Endothelial cell of umbilical vein (primary cell): ENCODE data around the gene CNTFR.

Experiments
- CTCF ChIP-seq, 2 donors: IDR thresholded peaks; 1 replicate in 1 of 2; 2 replicates in 1 of 2; pipeline ENCODE4 v1.5.1; 2011; ENCODE audit warnings: low read length in 2 of 2, mild to moderate bottlenecking in 2 of 2, moderate library complexity in 2 of 2, control low read depth in 1 of 2, inconsistent platforms in 1 of 2, low read depth in 1 of 2; ENCODE audit not compliant: insufficient read depth in 1 of 2; ENCODE audit errors: extremely low read depth in 1 of 2
- JUN ChIP-seq: IDR thresholded peaks from 2 replicates; pipeline ENCODE4 v1.6.1; 2011; ENCODE audit warnings: borderline replicate concordance, low read depth; ENCODE audit not compliant: insufficient read length, insufficient read depth
- MAX ChIP-seq: IDR thresholded peaks from 2 replicates; pipeline ENCODE4 v1.6.1; 2011; ENCODE audit not compliant: insufficient read depth, insufficient read length

- TF ChIP-seq CTCF (IDR thresholded peaks at IDR 0.05; ENCODE audit: extremely low read depth in 1 of 2, insufficient read depth in 1 of 2, low read depth in 1 of 2, low read length in 2 of 2) (no peak), JUN (no peak), MAX (no peak)
Observed at GRCh38 chr9:34615132-34615531, 25.6 kb upstream of the CNTFR start.
